ENCODE measurements around the gene ASPDH. TPM values are rescaled to one million over a fixed set of nuclear protein-coding genes. Genes with fewer than 3 reads are reported as not detected.

Gene ASPDH
- total and polyA plus RNA-seq, 2 of the 13 experiments (the other 11 are each of a cell fraction or from before 2014, with no cell fraction given) = 2.2 to 3.3 TPM

- TF ChIP-seq GATAD1 (CRISPR knock-in tag; IDR thresholded peaks at IDR 0.05) = no peak
- no peak for TF ChIP-seq ZNF264 (CRISPR knock-in tag; IDR thresholded peaks at IDR 0.05)
Observed at GRCh38 chr19:50537306-50537685, 23.6 kb upstream of the ASPDH start (continued).

- BruUV-seq (replicated peaks) = no TSS peak
- Histone ChIP-seq H3K27me3 (ENCODE audit: control insufficient read depth in 1 of 2, insufficient read depth in 2 of 2, low read length in 2 of 2) (peaks cover 0 to 11% of the 10 kb centered on the region in 2 experiments; a peak in 1 of 5 replicates), H3K9me3 (ENCODE audit: low read length) (no peaks in the 10 kb centered on the region), H4K20me1 (ENCODE audit: insufficient read depth, low read length) (no peaks in the 10 kb centered on the region), H3K4me2 (ENCODE audit: low read depth, low read length) (no peak overlapping the region), H3K4me1 (ENCODE audit: insufficient read depth, low read length) (no peaks in the 10 kb centered on the region), H3K27ac (ENCODE audit: extremely low read length, insufficient read depth, low read length) (no peak overlapping the region), H3K4me3 (replicated peaks in 1 of 3; ENCODE audit: insufficient read depth in 1 of 3, low read depth in 2 of 3, low read length in 3 of 3) (no peak overlapping the region), H3K79me2 (ENCODE audit: insufficient read depth, low read length) (no peaks in the 10 kb centered on the region), H2AFZ (ENCODE audit: low read length) (no peak overlapping the region), H3K36me3 (replicated peaks in 1 of 2; ENCODE audit: control insufficient read depth in 1 of 2, insufficient read depth in 2 of 2, low read length in 2 of 2) (no peaks in the 10 kb centered on the region), H3K9ac (ENCODE audit: insufficient read depth, low read depth, low read length) (no peak overlapping the region)
- in situ Hi-C loops (cut with HindIII; ENCODE audit: extremely low pct_ligation_motif_present, low pct_unique_long_range_greater_than_20kb) = no loop called here
- WGBS (ENCODE audit: low lambda C conversion rate) = 67% methylated on average over 12 of the region's 16 CpGs
- ATAC-seq (no peak; the same call in 1 of the 3 replicates), FAIRE-seq (no peak), DNase-seq (ENCODE audit: low spot score) (no peak)
- CTCF ChIA-PET (ENCODE audit: low intra/inter-chr PET ratio, low total read pairs) = interaction anchor here (1.5 to 2.0 kb wide), 3 partner anchors 20 to 247 kb away, joined by 4 to 14 read pairs (median 9); no protein-coding TSS in a partner anchor
- POLR2A ChIA-PET = no interaction called here
- intact Hi-C loops (cut with micrococcal nuclease; ENCODE audit: unreplicated experiment) = no loop called here
- TF ChIP-seq NFIB (CRISPR knock-in tag; IDR thresholded peaks at IDR 0.05; ENCODE audit: borderline replicate concordance) (no peak), ZNF362 (CRISPR knock-in tag; IDR thresholded peaks at IDR 0.05; ENCODE audit: borderline replicate concordance) (no peak), GTF3A (CRISPR knock-in tag; conservative IDR thresholded peaks at IDR 0.05) (no peak), ZNF318 (CRISPR knock-in tag; IDR thresholded peaks at IDR 0.05) (no peak), ZFP36 (IDR thresholded peaks at IDR 0.05; ENCODE audit: borderline replicate concordance, low read depth, low read length, partially characterized antibody) (no peak), ZNF335 (CRISPR knock-in tag; IDR thresholded peaks at IDR 0.05) (no peak)
Observed at GRCh38 chr19:50536662-50537305, 23.1 kb upstream of the ASPDH start.
